Measurements from ENCODE around the gene NPTX1.

NPTX1 gene

GRCh38 chr17:80455784-80456183 is 20.6 kb downstream of the NPTX1 start:
- peaks cover 2% of the 10 kb centered on the region; the same call in 1 of the 2 replicates for H3K36me3 ChIP-seq (ENCODE audit: control insufficient read depth, low read length)
- peak overlapping the region; percentile 91 for H3K4me2 ChIP-seq (ENCODE audit: low read length)
- H3K27ac ChIP-seq (ENCODE audit: low read depth, low read length) = no peak overlapping the region
- peaks cover 19% of the 10 kb centered on the region for H3K4me1 ChIP-seq (ENCODE audit: control insufficient read depth, low read length)
- H3K9me2 ChIP-seq (replicated peaks; ENCODE audit: control insufficient read depth, low read length) = no peaks in the 10 kb centered on the region
- TF ChIP-seq EZH2phosphoT487 (IDR thresholded peaks at IDR 0.05; ENCODE audit: borderline replicate concordance, low read length) = no peak
- TF ChIP-seq CTCF (IDR thresholded peaks at IDR 0.05; ENCODE audit: low read depth, low read length, poor library complexity, severe bottlenecking) = no peak
- no peaks in the 10 kb centered on the region for H3K9me3 ChIP-seq (ENCODE audit: control insufficient read depth, insufficient read depth, low read length)
- 0 out of 2 replicates have a peak, but pooled peaks cover 3% of the 10 kb centered on the region for H3K79me2 ChIP-seq (ENCODE audit: control insufficient read depth, low read length)
- peak overlapping the region; percentile 88 for H3K4me3 ChIP-seq (ENCODE audit: low read length)
- H3F3A ChIP-seq (ENCODE audit: control insufficient read depth, insufficient read depth) = 0 out of 2 replicates have a peak, but pooled peaks cover 2% of the 10 kb centered on the region
- H4K20me1 ChIP-seq (ENCODE audit: control insufficient read depth, insufficient read depth, low read depth, low read length) = no peaks in the 10 kb centered on the region
- peaks cover 7% of the 10 kb centered on the region; the same call in 1 of the 2 replicates for H3K27me3 ChIP-seq (ENCODE audit: control insufficient read depth, low read length)

GRCh38 chr17:80455336-80455710 is 21.1 kb downstream of the NPTX1 start:
- H3K9me2 ChIP-seq (replicated peaks; ENCODE audit: control insufficient read depth, low read length) = no peaks in the 10 kb centered on the region
- H3K27me3 ChIP-seq (ENCODE audit: control insufficient read depth, low read length) = peaks cover 7% of the 10 kb centered on the region; the same call in 1 of the 2 replicates
- H3K79me2 ChIP-seq (ENCODE audit: control insufficient read depth, low read length) = 0 out of 2 replicates have a peak, but pooled peaks cover 3% of the 10 kb centered on the region
- 0 out of 2 replicates have a peak, but pooled peaks cover 2% of the 10 kb centered on the region for H3F3A ChIP-seq (ENCODE audit: control insufficient read depth, insufficient read depth)
- peak overlapping the region; percentile 36 for H3K27ac ChIP-seq (ENCODE audit: low read depth, low read length)
- no peaks in the 10 kb centered on the region for H4K20me1 ChIP-seq (ENCODE audit: control insufficient read depth, insufficient read depth, low read depth, low read length)
- peak overlapping the region; percentile 91 for H3K4me2 ChIP-seq (ENCODE audit: low read length)
- H3K4me3 ChIP-seq (ENCODE audit: low read length) = peak overlapping the region; percentile 88
- H3K9me3 ChIP-seq (ENCODE audit: control insufficient read depth, insufficient read depth, low read length) = no peaks in the 10 kb centered on the region
- TF ChIP-seq CTCF (IDR thresholded peaks at IDR 0.05; ENCODE audit: low read depth, low read length, poor library complexity, severe bottlenecking) (no peak), EZH2phosphoT487 (IDR thresholded peaks at IDR 0.05; ENCODE audit: borderline replicate concordance, low read length) (no peak)
- peaks cover 19% of the 10 kb centered on the region for H3K4me1 ChIP-seq (ENCODE audit: control insufficient read depth, low read length)
- peaks cover 2% of the 10 kb centered on the region; the same call in 1 of the 2 replicates for H3K36me3 ChIP-seq (ENCODE audit: control insufficient read depth, low read length)

GRCh38 chr17:80454557-80455335 is 21.7 kb downstream of the NPTX1 start:
- Histone ChIP-seq H3K36me3 (ENCODE audit: control insufficient read depth, low read length) (peaks cover 2% of the 10 kb centered on the region; the same call in 1 of the 2 replicates), H3K27ac (ENCODE audit: low read depth, low read length) (peak overlapping the region; percentile 52), H3K9me3 (ENCODE audit: control insufficient read depth, insufficient read depth, low read length) (no peaks in the 10 kb centered on the region), H3K4me2 (ENCODE audit: low read length) (peak overlapping the region; percentile 91), H4K20me1 (ENCODE audit: control insufficient read depth, insufficient read depth, low read depth, low read length) (no peaks in the 10 kb centered on the region), H3K4me1 (ENCODE audit: control insufficient read depth, low read length) (peaks cover 19% of the 10 kb centered on the region), H3K4me3 (ENCODE audit: low read length) (peak overlapping the region; percentile 88), H3F3A (ENCODE audit: control insufficient read depth, insufficient read depth) (0 out of 2 replicates have a peak, but pooled peaks cover 2% of the 10 kb centered on the region), H3K79me2 (ENCODE audit: control insufficient read depth, low read length) (0 out of 2 replicates have a peak, but pooled peaks cover 3% of the 10 kb centered on the region), H3K27me3 (ENCODE audit: control insufficient read depth, low read length) (peaks cover 7% of the 10 kb centered on the region; the same call in 1 of the 2 replicates), H3K9me2 (replicated peaks; ENCODE audit: control insufficient read depth, low read length) (no peaks in the 10 kb centered on the region)
- no peak for TF ChIP-seq CTCF (IDR thresholded peaks at IDR 0.05; ENCODE audit: low read depth, low read length, poor library complexity, severe bottlenecking)
- no peak for TF ChIP-seq EZH2phosphoT487 (IDR thresholded peaks at IDR 0.05; ENCODE audit: borderline replicate concordance, low read length)

All from DOHH2 (cell line).